Osteoblast (primary cell): ENCODE data around the gene UQCRFS1. TPM values are rescaled to one million over a fixed set of nuclear protein-coding genes. Genes with fewer than 3 reads are reported as not detected.

Source experiments
- DNase-seq: peaks from one replicate; pipeline ENCODE4 v3.0.0; 2011; ENCODE audit warnings: low spot score, mixed read lengths; ENCODE audit not compliant: insufficient read length; ENCODE audit errors: missing footprints
- H2AFZ ChIP-seq: 2 replicates; pipeline ENCODE4 v1.6.0; 2011; ENCODE audit warnings: mild to moderate bottlenecking, low read length
- H3K27ac ChIP-seq: 2 replicates; pipeline ENCODE4 v1.5.1; 2011; ENCODE audit warnings: mild to moderate bottlenecking, low read depth, low read length, moderate library complexity
- H3K27me3 ChIP-seq: 2 replicates; pipeline ENCODE4 v1.6.0; 2012; ENCODE audit warnings: mild to moderate bottlenecking, control low read depth, inconsistent platforms, low read length, moderate library complexity; ENCODE audit not compliant: insufficient read depth
- H3K36me3 ChIP-seq: 2 replicates; pipeline ENCODE4 v1.5.1; 2011; ENCODE audit warnings: mild to moderate bottlenecking, low read length, control low read depth, moderate library complexity; ENCODE audit not compliant: insufficient read depth
- H3K4me1 ChIP-seq: 2 replicates; pipeline ENCODE4 v1.5.1; 2011; ENCODE audit warnings: mild to moderate bottlenecking, low read length, control low read depth, moderate library complexity; ENCODE audit not compliant: insufficient read depth
- H3K4me2 ChIP-seq: 2 replicates; pipeline ENCODE4 v1.6.0; 2011; ENCODE audit warnings: mild to moderate bottlenecking, low read length; ENCODE audit not compliant: insufficient read depth
- H3K4me3 ChIP-seq: fragments of 200-600 bp; sonication (generic); 3 replicates; pipeline ENCODE4 v1.5.1; 2012; ENCODE audit warnings: mild to moderate bottlenecking, low read length, inconsistent platforms; ENCODE audit not compliant: insufficient read depth
- H3K79me2 ChIP-seq: 2 replicates; pipeline ENCODE4 v1.6.0; 2012; ENCODE audit warnings: mild to moderate bottlenecking, low read length, control low read depth, inconsistent platforms; ENCODE audit not compliant: insufficient read depth
- H3K9me3 ChIP-seq: 2 replicates; pipeline ENCODE4 v1.5.1; 2011; ENCODE audit warnings: low read depth, low read length, control low read depth
- H4K20me1 ChIP-seq: 2 replicates; pipeline ENCODE4 v1.6.0; 2012; ENCODE audit warnings: mild to moderate bottlenecking, low read length, control low read depth; ENCODE audit not compliant: insufficient read depth
- total RNA-seq: library from RNA; depleted of rRNA; stranded (reverse); fragments of >200 nt; gene quantifications from 2 replicates; pipeline ENCODE4 v1.2.3, GENCODE V29; 2012
- TF ChIP-seq, protein P1 (sequence below): IDR thresholded peaks from 2 replicates; pipeline ENCODE4 v1.5.1; 2011; ENCODE audit warnings: mild to moderate bottlenecking, low read depth, low read length, moderate library complexity; ENCODE audit errors: extremely low read depth

The UQCRFS1 gene
- 31.8 and 33.6 TPM in 2 replicates for total RNA-seq

GRCh38 chr19:29212648-29213573 is at the start of gene UQCRFS1:
UQCRFS1 (minus strand) TSS chr19:29213151; CDS start chr19:29213118, 33 bp downstream.
- Histone ChIP-seq H3K9me3 (no peaks in the 10 kb centered on the region), H2AFZ (peak within 1 kb of the TSS; percentile 99), H3K27me3 (no peaks in the 10 kb centered on the region), H3K27ac (peak within 1 kb of the TSS; percentile 94), H3K4me1 (peaks cover 8% of the 10 kb centered on the region), H3K4me2 (peak within 1 kb of the TSS; percentile 95), H3K36me3 (peaks cover 1% of the 10 kb centered on the region), H3K79me2 (peaks cover 50% of the 10 kb centered on the region), H4K20me1 (peaks cover 33% of the 10 kb centered on the region), H3K4me3 (peak within 1 kb of the TSS; percentile 86)
- DNase-seq = peak; percentile 98
- TF ChIP-seq, protein P1, sequence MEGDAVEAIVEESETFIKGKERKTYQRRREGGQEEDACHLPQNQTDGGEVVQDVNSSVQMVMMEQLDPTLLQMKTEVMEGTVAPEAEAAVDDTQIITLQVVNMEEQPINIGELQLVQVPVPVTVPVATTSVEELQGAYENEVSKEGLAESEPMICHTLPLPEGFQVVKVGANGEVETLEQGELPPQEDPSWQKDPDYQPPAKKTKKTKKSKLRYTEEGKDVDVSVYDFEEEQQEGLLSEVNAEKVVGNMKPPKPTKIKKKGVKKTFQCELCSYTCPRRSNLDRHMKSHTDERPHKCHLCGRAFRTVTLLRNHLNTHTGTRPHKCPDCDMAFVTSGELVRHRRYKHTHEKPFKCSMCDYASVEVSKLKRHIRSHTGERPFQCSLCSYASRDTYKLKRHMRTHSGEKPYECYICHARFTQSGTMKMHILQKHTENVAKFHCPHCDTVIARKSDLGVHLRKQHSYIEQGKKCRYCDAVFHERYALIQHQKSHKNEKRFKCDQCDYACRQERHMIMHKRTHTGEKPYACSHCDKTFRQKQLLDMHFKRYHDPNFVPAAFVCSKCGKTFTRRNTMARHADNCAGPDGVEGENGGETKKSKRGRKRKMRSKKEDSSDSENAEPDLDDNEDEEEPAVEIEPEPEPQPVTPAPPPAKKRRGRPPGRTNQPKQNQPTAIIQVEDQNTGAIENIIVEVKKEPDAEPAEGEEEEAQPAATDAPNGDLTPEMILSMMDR = no peak

DNA sequence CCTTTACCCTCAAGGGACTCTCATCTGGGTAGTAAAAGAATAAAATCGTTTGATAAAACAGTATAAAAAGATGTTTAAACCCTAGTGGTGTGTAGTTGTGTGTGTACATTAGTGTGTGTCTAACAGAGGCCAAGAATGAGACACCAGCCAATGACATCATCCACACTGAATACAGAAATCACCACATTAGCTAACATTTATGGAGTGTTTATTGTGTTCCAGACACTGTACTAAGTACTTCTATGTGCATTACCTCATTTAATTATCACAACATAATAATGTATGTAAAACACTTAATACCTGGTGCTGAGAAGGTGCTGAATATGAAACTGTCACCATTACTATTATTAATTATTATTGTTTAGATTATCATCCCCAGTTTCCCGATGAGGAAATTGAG is 49.1 kb upstream of the UQCRFS1 start:
- Histone ChIP-seq H3K9me3 (no peaks in the 10 kb centered on the region), H3K27me3 (no peaks in the 10 kb centered on the region), H3K27ac (no peak overlapping the region), H3K4me3 (no peak overlapping the region), H3K36me3 (no peaks in the 10 kb centered on the region), H4K20me1 (no peaks in the 10 kb centered on the region), H3K4me1 (no peaks in the 10 kb centered on the region), H2AFZ (no peak overlapping the region), H3K4me2 (no peak overlapping the region), H3K79me2 (no peaks in the 10 kb centered on the region)
- no peak for DNase-seq
- TF ChIP-seq, protein P1 = no peak

DNA sequence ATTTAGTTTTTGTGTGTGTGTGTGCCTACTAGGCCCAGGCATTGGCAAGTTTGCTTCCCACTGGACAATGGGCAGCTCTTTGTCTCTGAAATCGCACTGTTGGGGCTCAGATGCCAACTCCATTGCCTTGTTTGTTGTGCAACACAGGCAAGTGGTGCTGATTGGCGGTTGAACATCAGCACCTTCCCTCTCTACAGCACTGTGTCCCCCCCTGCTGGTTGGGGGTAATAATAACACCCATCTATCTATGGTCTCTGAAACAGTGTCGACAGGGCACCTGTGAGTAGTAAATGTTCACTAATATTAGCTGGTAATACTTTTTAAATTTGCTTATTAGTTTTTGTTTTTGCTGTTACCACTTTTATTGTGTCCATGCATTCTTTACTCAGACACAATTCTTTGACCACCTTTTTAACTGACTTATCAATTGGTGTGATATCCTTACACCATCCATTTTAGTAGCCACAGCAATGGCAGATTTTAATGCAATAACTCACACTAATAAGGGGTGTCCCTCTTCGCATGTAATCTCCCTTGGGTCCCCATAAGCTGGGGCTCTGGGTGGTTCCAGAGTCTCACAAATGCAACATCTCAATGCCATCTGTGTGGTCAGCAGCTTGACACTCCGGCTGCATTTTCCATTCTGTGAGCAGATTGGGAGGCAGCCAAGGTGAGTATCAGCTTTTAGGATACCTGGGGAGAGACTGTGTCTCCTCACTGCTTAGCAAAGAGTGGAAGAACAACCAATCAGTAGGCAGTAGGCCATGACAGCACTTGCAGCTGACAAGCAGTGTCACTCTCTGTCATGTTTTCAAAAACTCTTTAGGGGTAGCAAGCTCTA is 47.7 kb upstream of the UQCRFS1 start:
- H3K27ac ChIP-seq = no peak overlapping the region
- H2AFZ ChIP-seq = no peak overlapping the region
- no peaks in the 10 kb centered on the region for H3K79me2 ChIP-seq
- H3K36me3 ChIP-seq = no peaks in the 10 kb centered on the region
- DNase-seq = peak; percentile 31
- no peaks in the 10 kb centered on the region for H3K9me3 ChIP-seq
- H3K4me1 ChIP-seq = no peaks in the 10 kb centered on the region
- no peaks in the 10 kb centered on the region for H4K20me1 ChIP-seq
- no peak overlapping the region for H3K4me2 ChIP-seq
- TF ChIP-seq, protein P1 = peak; percentile 37
- H3K27me3 ChIP-seq = no peaks in the 10 kb centered on the region
- H3K4me3 ChIP-seq = no peak overlapping the region
